ENCODE results near the gene SEZ6. TPM values are rescaled to one million over a fixed set of nuclear protein-coding genes. Genes with fewer than 3 reads are reported as not detected.

The SEZ6 gene
- total and polyA plus RNA-seq, 7 donors: 0.04 TPM; not detected in 6

DNA sequence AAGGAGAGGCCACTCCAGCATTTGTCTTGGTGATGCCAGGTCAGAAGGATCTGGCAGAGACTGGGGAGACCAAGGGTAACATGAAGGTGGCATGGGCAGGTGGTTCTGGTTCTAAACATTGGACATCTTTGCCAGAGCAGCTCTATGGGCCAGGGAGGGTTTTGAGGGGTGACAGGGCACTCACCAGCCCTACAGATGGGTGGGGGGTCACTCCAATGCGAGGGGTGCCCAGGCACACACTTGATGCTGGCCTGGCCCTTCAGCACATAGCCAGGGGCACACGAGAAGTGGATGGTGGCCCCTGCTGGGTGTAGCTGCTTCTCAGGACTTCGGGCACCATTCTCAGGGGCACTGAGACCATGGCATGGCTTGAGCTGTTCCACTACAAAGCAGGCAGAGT, 49.0 kb downstream of the SEZ6 start:
- WGBS, 3 donors: 89 to 93% (median 93%) methylated on average over 3 of the region's 3 CpGs
- Histone ChIP-seq H3K4me3 (no peak overlapping the region), H3K27me3 (ENCODE audit: insufficient read depth in 3 of 3, low read length in 2 of 3) (no peaks in the 10 kb centered on the region), H3K36me3 (ENCODE audit: insufficient read depth in 1 of 2, low read depth in 1 of 2) (no peaks in the 10 kb centered on the region), H3K27ac (no peak overlapping the region), H3K9me3 (no peaks in the 10 kb centered on the region), H3K4me1 (peaks cover 9% of the 10 kb centered on the region)
- no peak for DNase-seq
- no peak for ATAC-seq
- intact Hi-C loops (cut with DNase I): no loop called here
- TF ChIP-seq, protein P1, sequence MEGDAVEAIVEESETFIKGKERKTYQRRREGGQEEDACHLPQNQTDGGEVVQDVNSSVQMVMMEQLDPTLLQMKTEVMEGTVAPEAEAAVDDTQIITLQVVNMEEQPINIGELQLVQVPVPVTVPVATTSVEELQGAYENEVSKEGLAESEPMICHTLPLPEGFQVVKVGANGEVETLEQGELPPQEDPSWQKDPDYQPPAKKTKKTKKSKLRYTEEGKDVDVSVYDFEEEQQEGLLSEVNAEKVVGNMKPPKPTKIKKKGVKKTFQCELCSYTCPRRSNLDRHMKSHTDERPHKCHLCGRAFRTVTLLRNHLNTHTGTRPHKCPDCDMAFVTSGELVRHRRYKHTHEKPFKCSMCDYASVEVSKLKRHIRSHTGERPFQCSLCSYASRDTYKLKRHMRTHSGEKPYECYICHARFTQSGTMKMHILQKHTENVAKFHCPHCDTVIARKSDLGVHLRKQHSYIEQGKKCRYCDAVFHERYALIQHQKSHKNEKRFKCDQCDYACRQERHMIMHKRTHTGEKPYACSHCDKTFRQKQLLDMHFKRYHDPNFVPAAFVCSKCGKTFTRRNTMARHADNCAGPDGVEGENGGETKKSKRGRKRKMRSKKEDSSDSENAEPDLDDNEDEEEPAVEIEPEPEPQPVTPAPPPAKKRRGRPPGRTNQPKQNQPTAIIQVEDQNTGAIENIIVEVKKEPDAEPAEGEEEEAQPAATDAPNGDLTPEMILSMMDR (IDR thresholded peaks at IDR 0.05): no peak

DNA sequence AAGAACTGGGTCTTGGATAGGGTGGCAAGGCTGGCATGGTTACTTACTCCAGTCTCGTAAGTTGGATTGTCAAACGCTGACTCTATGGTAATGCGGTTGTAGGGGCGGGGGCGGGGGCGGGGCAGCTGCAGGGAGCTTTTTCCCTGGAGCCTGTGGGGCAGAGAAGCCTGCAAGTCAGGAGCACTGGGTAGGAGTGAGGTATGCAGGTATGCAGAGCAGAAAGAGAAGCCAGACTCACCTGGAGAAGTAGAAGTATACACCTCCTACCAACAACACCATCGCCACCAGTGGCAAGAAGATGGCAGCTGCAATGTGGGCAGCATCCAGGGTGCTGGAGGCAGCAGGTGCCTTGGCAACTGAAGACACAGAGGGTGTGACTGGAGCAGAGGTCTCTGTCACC, 49.7 kb downstream of the SEZ6 start:
- no peak for DNase-seq
- 73 to 81% (median 79%) methylated on average over 7 of the region's 7 CpGs for WGBS, 3 donors

DNA sequence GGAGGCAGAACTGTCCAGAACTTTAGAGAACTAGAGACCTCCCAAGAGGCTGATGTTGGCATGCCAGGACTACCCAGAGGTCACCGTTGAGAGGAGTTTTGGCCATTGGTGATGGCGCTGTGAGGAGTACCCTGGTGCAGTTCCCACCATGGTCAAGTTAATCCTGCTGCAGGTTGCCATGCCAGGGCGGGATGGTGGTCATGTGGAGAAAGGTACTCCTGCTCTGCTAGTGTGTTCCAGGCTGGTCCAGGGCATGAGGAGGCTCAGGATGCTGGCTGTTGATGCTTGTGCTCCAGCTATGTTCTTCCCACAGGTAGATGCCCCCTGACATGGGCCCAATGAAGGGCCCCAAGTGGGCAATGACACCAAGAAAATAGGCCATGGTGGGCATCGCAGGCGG, 50.4 kb downstream of the SEZ6 start:
- Histone ChIP-seq H3K9me3 (no peaks in the 10 kb centered on the region), H3K4me1 (peaks cover 9% of the 10 kb centered on the region), H3K27ac (no peak overlapping the region), H3K36me3 (ENCODE audit: insufficient read depth in 1 of 2, low read depth in 1 of 2) (no peaks in the 10 kb centered on the region), H3K27me3 (ENCODE audit: insufficient read depth in 3 of 3, low read length in 2 of 3) (no peaks in the 10 kb centered on the region), H3K4me3 (no peak overlapping the region)
- intact Hi-C loops (cut with DNase I): no loop called here
- TF ChIP-seq, protein P1 (IDR thresholded peaks at IDR 0.05): no peak
- ATAC-seq: no peak
- DNase-seq: no peak
- 87 to 95% (median 92%) methylated on average over 5 of the region's 5 CpGs for WGBS, 3 donors

More for the DNA sequence above, 49.7 kb downstream of the SEZ6 start:
- H3K4me3 ChIP-seq: no peak overlapping the region
- no peaks in the 10 kb centered on the region for H3K9me3 ChIP-seq
- no peaks in the 10 kb centered on the region for H3K27me3 ChIP-seq (ENCODE audit: insufficient read depth in 3 of 3, low read length in 2 of 3)
- H3K4me1 ChIP-seq: peaks cover 9% of the 10 kb centered on the region
- TF ChIP-seq, protein P1 (IDR thresholded peaks at IDR 0.05): no peak
- ATAC-seq: no peak
- no peak overlapping the region for H3K27ac ChIP-seq
- intact Hi-C loops (cut with DNase I): no loop called here
- no peaks in the 10 kb centered on the region for H3K36me3 ChIP-seq (ENCODE audit: insufficient read depth in 1 of 2, low read depth in 1 of 2)

DNA sequence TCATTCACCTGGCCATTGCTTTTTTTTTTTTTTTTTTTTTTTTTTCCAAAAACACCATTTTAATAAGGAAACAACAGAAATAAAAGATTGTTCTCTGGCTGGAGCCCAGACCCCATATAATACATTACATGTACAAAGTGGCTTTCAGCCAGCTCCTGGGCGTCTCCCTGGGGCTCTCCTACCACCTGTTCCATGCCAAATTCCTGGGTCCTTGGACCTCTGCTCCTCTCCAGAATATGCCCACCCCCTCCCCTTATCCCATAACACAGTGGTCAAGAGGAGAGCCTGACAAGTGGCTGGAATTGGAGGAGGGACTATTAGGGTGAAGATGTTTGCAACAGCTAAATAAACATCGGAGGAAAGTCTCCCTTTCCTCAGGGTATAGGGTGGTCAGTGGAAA, 50.9 kb downstream of the SEZ6 start:
- intact Hi-C loops (cut with DNase I): loop anchor here in 1 of 2 donors (5.0 kb wide), 1 partner anchor 618 kb away; the partner anchor contains the start of genes IFT20 and TNFAIP1
- Histone ChIP-seq H3K36me3 (ENCODE audit: insufficient read depth in 1 of 2, low read depth in 1 of 2) (no peaks in the 10 kb centered on the region), H3K27me3 (ENCODE audit: insufficient read depth in 3 of 3, low read length in 2 of 3) (no peaks in the 10 kb centered on the region), H3K4me3 (no peak overlapping the region), H3K27ac (no peak overlapping the region), H3K4me1 (peaks cover 9% of the 10 kb centered on the region), H3K9me3 (no peaks in the 10 kb centered on the region)
- ATAC-seq: no peak
- DNase-seq: no peak
- 73 to 86% (median 84%) methylated on average over 2 of the region's 2 CpGs for WGBS, 3 donors
- TF ChIP-seq, protein P1 (IDR thresholded peaks at IDR 0.05): no peak
